KOPT-K1 (cell line): ENCODE data around the gene TUBB6.

Source experiments
- H3K27ac ChIP-seq: fragments of 200-600 bp; sonication (generic); 2 replicates; pipeline ENCODE4 v1.5.1; 2016; ENCODE audit warnings: antibody characterized with exemption, mild to moderate bottlenecking, low read depth, low read length; ENCODE audit not compliant: poor library complexity, severe bottlenecking
- H3K36me3 ChIP-seq: fragments of 200-600 bp; sonication (generic); 2 replicates; pipeline ENCODE4 v1.5.1; 2017; ENCODE audit warnings: antibody characterized with exemption, mild to moderate bottlenecking, low read length, moderate library complexity; ENCODE audit not compliant: insufficient read depth
- H3K9me3 ChIP-seq: fragments of 200-600 bp; sonication (generic); 2 replicates; pipeline ENCODE4 v1.5.1; 2017; ENCODE audit warnings: antibody characterized with exemption, low read length, mild to moderate bottlenecking; ENCODE audit not compliant: insufficient read depth, poor library complexity, severe bottlenecking

TUBB6 gene

DNA sequence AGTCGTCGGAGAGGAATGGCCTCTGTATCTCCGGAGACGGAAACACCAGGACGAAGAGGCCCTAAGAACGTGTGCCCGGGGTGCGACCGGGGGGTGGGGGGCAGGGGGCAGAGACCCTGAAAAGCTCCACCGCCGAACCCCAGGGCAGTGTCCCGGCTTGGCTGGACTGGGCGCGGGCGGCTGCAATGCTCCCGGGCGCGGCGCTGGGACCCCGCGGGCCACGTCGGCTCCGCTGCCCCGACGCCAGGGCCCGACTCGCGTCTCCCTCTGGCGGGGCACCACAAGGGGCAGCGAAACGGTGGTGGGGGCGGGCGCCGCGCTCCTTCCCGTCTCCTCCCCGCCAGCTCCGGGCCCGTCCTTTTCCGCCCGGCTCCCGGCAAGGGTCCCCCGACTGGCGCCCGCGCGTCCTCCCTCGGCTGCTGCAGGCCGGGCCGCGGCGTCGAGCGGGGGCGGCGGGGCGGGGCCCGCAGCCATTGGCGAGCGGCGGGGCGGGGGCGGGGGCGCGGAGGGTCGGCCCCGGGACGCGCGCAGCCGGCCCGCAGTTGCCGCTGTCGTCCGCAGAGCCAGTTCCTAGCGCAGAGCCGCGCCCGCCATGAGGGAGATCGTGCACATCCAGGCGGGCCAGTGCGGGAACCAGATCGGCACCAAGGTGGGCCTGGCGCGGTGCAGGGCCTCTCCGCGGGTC, at the start of gene TUBB6:
TSS of gene TUBB6 (plus strand) at position 541 of the 685 bp plus-strand sequence. CDS start at position 593, 52 bp downstream.
- Histone ChIP-seq H3K9me3 (peaks cover 33% of the 10 kb centered on the region), H3K36me3 (no peaks in the 10 kb centered on the region), H3K27ac (no peak within 1 kb of the TSS)

GRCh38 chr18:12258719-12259705, 49.0 kb upstream of the TUBB6 start:
- Histone ChIP-seq H3K36me3 (no peaks in the 10 kb centered on the region), H3K9me3 (no peaks in the 10 kb centered on the region), H3K27ac (no peak overlapping the region)

- Histone ChIP-seq H3K27ac (no peak overlapping the region), H3K9me3 (no peaks in the 10 kb centered on the region), H3K36me3 (no peaks in the 10 kb centered on the region)
These were observed 45.3 kb upstream of the TUBB6 start for GRCh38 chr18:12262748-12263147.

DNA sequence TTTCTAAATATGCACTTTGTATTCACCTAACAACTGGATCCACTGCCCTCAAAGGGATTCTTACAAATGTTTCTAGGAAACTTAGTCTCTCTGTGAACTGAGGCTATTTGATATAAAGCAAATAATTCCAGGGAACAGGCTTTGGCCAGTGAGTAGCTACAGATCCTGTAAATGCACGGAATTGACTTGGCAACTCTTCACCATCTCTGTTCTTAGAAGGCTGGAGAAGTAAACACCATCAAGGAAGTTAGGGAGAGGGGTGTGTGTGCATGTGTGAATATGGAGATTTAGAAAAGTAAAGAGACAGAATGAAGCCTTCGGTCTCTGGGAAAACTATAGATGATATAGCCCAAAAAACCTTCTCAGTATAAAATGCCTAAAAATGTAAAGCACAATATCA, 43.2 kb upstream of the TUBB6 start:
- H3K27ac ChIP-seq, result no peak overlapping the region
- no peaks in the 10 kb centered on the region for H3K36me3 ChIP-seq
- H3K9me3 ChIP-seq, result no peaks in the 10 kb centered on the region

DNA sequence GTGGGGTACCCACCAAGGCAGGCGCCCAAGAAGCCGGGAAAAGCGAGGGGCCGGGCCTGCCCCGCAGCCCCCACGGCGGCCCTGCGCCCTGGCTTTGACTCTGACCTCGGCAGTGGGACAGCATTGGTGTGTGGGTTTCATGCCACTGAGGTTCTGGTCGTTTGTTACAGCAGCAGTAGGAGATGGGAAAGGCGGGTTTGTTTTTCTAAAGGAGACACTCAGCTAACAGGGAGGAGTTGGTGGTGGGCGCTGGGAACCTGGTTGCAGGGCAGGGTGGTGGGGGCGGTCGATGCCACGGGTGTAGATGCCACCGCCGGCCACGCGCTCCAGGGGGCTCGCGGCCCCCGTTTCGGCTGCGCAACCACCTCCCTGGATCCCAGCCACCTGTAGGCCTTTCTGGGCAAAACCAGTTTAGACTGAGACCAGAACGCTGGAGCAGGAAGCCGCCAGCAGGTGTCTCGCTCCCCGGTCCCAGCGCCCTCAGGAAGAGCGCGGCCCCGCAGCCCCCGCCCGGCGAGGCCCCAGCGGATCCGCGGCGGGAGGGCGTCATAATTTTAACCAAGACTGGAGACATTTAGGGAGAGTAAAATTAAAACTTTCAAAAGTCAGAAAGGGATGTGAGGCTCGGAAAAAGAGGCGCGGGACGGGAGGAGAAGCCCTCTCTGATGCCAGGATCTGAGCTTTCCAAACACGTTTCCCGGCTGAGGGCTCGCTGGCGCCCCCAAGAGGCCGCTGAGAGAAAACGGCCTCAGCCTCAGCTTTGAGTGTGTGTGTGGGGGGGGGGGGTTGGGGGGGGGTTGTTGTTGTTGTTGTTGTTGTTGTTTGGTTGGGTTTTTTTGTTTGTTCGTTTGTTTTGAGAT, 36.4 kb upstream of the TUBB6 start:
- Histone ChIP-seq H3K36me3 (no peaks in the 10 kb centered on the region), H3K9me3 (no peaks in the 10 kb centered on the region), H3K27ac (peak overlapping the region; percentile 8)

DNA sequence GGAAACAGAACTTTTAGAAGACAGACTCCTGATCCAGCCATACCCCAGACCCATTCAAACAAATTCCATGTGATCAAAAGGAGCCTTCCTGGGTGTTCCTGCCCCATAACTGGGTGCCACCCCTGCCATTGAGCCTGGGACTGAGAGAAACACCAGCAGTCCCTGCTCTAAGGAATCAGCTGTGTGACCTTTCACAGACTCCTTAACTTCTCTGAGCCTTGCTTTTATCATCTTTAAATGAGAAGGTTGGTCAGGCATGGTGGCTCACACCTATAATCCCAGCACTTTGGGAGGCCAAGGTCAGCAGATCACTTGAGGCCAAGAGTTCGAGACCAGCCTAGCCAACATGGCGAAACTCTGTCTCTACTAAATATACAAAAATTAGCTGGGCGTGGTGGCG, 33.2 kb upstream of the TUBB6 start:
- H3K36me3 ChIP-seq, result no peaks in the 10 kb centered on the region
- H3K27ac ChIP-seq, result no peak overlapping the region
- H3K9me3 ChIP-seq, result no peaks in the 10 kb centered on the region

GRCh38 chr18:12276736-12277554, 31.1 kb upstream of the TUBB6 start:
- Histone ChIP-seq H3K27ac (no peak overlapping the region), H3K9me3 (no peaks in the 10 kb centered on the region), H3K36me3 (no peaks in the 10 kb centered on the region)

- Histone ChIP-seq H3K27ac (no peak overlapping the region), H3K36me3 (no peaks in the 10 kb centered on the region), H3K9me3 (no peaks in the 10 kb centered on the region)
These were observed 29.8 kb upstream of the TUBB6 start for GRCh38 chr18:12278215-12278671.

- Histone ChIP-seq H3K9me3 (no peaks in the 10 kb centered on the region), H3K36me3 (no peaks in the 10 kb centered on the region), H3K27ac (no peak overlapping the region)
These were observed 29.0 kb upstream of the TUBB6 start for GRCh38 chr18:12278741-12279682.

GRCh38 chr18:12279781-12280531, 28.1 kb upstream of the TUBB6 start:
- H3K9me3 ChIP-seq, result no peaks in the 10 kb centered on the region
- no peak overlapping the region for H3K27ac ChIP-seq

GRCh38 chr18:12281861-12282260, 26.2 kb upstream of the TUBB6 start:
- no peaks in the 10 kb centered on the region for H3K36me3 ChIP-seq
- H3K9me3 ChIP-seq, result no peaks in the 10 kb centered on the region
- no peak overlapping the region for H3K27ac ChIP-seq

More at GRCh38 chr18:12279781-12280531, 28.1 kb upstream of the TUBB6 start:
- no peaks in the 10 kb centered on the region for H3K36me3 ChIP-seq

DNA sequence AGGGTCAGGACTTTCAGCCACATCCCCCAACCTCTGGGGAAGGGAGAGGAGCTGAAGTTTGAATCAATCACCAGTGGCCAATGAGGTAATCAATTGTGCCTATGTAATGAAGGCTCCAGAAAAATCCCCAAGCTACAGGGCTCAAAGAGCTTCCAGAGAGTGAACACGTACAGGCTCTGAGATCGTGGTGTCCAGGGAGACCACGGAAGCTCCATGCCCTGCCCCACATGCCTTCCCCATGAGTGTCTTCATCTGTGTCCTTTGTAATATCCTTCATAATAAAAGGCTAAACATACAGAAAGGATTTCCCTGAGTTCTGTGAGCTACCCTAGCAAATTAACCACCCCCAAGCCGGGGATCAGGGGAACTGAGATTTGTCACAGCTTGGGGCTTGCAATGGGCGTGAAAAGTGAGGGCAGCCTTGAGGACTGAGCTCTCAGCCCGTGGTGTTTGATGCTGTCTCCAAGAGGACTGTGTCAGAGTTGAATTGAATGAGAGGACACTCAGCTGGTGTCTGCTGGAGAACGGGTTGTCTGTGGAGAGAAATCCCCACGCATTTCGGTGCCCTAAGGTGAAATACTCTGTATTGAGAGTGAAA, 25.5 kb upstream of the TUBB6 start:
- Histone ChIP-seq H3K36me3 (no peaks in the 10 kb centered on the region), H3K9me3 (no peaks in the 10 kb centered on the region), H3K27ac (no peak overlapping the region)
